ENCODE results near the gene PNPLA6.

DNA sequence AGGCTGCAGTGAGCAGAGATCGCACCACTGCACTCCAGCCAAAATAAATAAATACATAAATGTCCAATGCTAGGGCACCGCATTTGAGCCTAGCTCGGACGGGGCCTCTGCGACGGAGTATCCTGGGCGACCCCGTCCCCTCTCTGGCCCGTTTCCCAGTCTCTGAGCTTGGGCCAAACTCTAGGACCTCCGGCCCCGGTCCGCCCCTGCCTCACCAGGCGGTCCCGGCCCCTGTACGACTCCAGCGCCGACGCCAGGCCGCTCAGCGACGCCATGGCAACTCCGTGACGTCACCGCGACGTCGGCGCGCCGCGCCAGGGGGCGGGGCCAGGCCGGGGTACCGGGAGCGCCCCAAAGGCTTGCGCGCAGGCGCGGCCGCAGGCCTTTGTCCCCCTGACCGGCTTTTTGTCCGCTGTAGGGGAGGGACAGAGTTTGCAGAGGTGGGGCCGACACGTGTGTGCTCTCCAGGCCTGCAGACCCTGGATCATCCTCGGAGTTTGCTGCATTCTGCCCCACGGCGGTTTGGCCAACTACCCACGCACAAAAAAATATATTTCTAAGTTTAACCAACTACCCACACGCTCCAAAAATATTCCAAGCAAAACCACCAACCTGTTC is 46.7 kb upstream of the PNPLA6 start, which contains the start of gene PEX11G:
- TF ChIP-seq, protein P1, sequence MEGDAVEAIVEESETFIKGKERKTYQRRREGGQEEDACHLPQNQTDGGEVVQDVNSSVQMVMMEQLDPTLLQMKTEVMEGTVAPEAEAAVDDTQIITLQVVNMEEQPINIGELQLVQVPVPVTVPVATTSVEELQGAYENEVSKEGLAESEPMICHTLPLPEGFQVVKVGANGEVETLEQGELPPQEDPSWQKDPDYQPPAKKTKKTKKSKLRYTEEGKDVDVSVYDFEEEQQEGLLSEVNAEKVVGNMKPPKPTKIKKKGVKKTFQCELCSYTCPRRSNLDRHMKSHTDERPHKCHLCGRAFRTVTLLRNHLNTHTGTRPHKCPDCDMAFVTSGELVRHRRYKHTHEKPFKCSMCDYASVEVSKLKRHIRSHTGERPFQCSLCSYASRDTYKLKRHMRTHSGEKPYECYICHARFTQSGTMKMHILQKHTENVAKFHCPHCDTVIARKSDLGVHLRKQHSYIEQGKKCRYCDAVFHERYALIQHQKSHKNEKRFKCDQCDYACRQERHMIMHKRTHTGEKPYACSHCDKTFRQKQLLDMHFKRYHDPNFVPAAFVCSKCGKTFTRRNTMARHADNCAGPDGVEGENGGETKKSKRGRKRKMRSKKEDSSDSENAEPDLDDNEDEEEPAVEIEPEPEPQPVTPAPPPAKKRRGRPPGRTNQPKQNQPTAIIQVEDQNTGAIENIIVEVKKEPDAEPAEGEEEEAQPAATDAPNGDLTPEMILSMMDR (IDR thresholded peaks at IDR 0.05), result no peak
- peak in 1 of 2 donors; percentile 68 for TF ChIP-seq POLR2A (IDR thresholded peaks at IDR 0.05)
